Measurements from ENCODE around the gene CNTN5.

Gene CNTN5

GRCh38 chr11:99162819-99163218, 142.1 kb downstream of the CNTN5 start:
- DNase-seq (ENCODE audit: low read depth in 2 of 2, low spot score in 1 of 2) = no peak

GRCh38 chr11:99170591-99170990, 149.8 kb downstream of the CNTN5 start:
- DNase-seq (ENCODE audit: low read depth in 2 of 2, low spot score in 1 of 2) = no peak

GRCh38 chr11:99171330-99171729, 150.6 kb downstream of the CNTN5 start:
- DNase-seq (ENCODE audit: low read depth in 2 of 2, low spot score in 1 of 2) = no peak

- DNase-seq (ENCODE audit: low read depth in 2 of 2, low spot score in 1 of 2) = no peak
Measured at GRCh38 chr11:99176430-99176829, 155.7 kb downstream of the CNTN5 start.

- no peak for DNase-seq (ENCODE audit: low read depth in 2 of 2, low spot score in 1 of 2)
Measured at GRCh38 chr11:99177446-99177845, 156.7 kb downstream of the CNTN5 start.

GRCh38 chr11:99184146-99184545, 163.4 kb downstream of the CNTN5 start:
- no peak for DNase-seq (ENCODE audit: low read depth in 2 of 2, low spot score in 1 of 2)

GRCh38 chr11:99188221-99188620, 167.5 kb downstream of the CNTN5 start:
- DNase-seq (ENCODE audit: low read depth in 2 of 2, low spot score in 1 of 2) = no peak

- DNase-seq (ENCODE audit: low read depth in 2 of 2, low spot score in 1 of 2) = no peak
Measured at GRCh38 chr11:99192716-99193115, 172.0 kb downstream of the CNTN5 start.

GRCh38 chr11:99197477-99197876, 176.7 kb downstream of the CNTN5 start:
- DNase-seq (ENCODE audit: low read depth in 2 of 2, low spot score in 1 of 2) = no peak

- DNase-seq (ENCODE audit: low read depth in 2 of 2, low spot score in 1 of 2) = no peak
Measured at GRCh38 chr11:99198215-99198614, 177.5 kb downstream of the CNTN5 start.

- DNase-seq (ENCODE audit: low read depth in 2 of 2, low spot score in 1 of 2) = no peak
Measured at GRCh38 chr11:99199341-99199740, 178.6 kb downstream of the CNTN5 start.

- no peak for DNase-seq (ENCODE audit: low read depth in 2 of 2, low spot score in 1 of 2)
Measured at GRCh38 chr11:99200720-99201119, 180.0 kb downstream of the CNTN5 start.

GRCh38 chr11:99208813-99209212, 188.1 kb downstream of the CNTN5 start:
- no peak for DNase-seq (ENCODE audit: low read depth in 2 of 2, low spot score in 1 of 2)

GRCh38 chr11:99229544-99229943, 208.8 kb downstream of the CNTN5 start:
- no peak for DNase-seq (ENCODE audit: low read depth in 2 of 2, low spot score in 1 of 2)

- no peak for DNase-seq (ENCODE audit: low read depth in 2 of 2, low spot score in 1 of 2)
Measured at GRCh38 chr11:99234534-99234933, 213.8 kb downstream of the CNTN5 start.

GRCh38 chr11:99238401-99238800, 217.7 kb downstream of the CNTN5 start:
- no peak for DNase-seq (ENCODE audit: low read depth in 2 of 2, low spot score in 1 of 2)

GRCh38 chr11:99240192-99241030, 219.7 kb downstream of the CNTN5 start:
- no peak for DNase-seq (ENCODE audit: low read depth in 2 of 2, low spot score in 1 of 2)

GRCh38 chr11:99241066-99241465, 220.3 kb downstream of the CNTN5 start:
- no peak for DNase-seq (ENCODE audit: low read depth in 2 of 2, low spot score in 1 of 2)

GRCh38 chr11:99244613-99245012, 223.9 kb downstream of the CNTN5 start:
- no peak for DNase-seq (ENCODE audit: low read depth in 2 of 2, low spot score in 1 of 2)

- DNase-seq (ENCODE audit: low read depth in 2 of 2, low spot score in 1 of 2) = no peak
Measured at GRCh38 chr11:99246199-99246598, 225.4 kb downstream of the CNTN5 start.

- no peak for DNase-seq (ENCODE audit: low read depth in 2 of 2, low spot score in 1 of 2)
Measured at GRCh38 chr11:99256614-99257013, 235.9 kb downstream of the CNTN5 start.

- DNase-seq (ENCODE audit: low read depth in 2 of 2, low spot score in 1 of 2) = no peak
Measured at GRCh38 chr11:99257131-99257530, 236.4 kb downstream of the CNTN5 start.

GRCh38 chr11:99260696-99261095, 239.9 kb downstream of the CNTN5 start:
- no peak for DNase-seq (ENCODE audit: low read depth in 2 of 2, low spot score in 1 of 2)
